ENCODE measurements around the gene ELK4.

Gene ELK4

DNA sequence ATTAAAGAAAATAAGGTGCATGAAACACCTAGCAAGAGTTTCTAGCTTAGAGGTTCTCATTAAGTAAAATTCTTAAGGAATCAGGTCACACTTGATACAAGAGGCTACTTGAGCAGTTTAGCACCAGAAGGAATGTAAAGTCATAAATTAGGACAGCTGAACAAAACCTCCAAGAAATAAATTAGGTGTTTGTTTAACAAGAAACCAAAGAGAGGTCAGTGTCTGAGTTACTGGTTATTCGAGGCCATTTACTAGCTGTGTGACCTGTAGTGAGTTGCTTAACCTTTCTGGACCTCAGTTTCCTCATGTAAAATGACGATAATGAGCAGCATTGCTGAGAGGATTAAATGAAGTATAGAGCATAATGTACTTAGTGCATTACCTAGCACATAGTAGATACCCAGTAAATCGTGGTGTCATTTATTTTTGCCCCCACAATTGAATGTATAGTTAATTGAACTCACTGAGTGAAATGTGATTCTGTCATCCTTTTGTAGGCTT lies 908 bp upstream of the ELK4 start:
- in situ Hi-C loops (cut with HindIII; ENCODE audit: low sequenced_read_pairs): loop anchor here (5.0 kb wide), 1 partner anchor 45 kb away; no protein-coding TSS in a partner anchor

DNA sequence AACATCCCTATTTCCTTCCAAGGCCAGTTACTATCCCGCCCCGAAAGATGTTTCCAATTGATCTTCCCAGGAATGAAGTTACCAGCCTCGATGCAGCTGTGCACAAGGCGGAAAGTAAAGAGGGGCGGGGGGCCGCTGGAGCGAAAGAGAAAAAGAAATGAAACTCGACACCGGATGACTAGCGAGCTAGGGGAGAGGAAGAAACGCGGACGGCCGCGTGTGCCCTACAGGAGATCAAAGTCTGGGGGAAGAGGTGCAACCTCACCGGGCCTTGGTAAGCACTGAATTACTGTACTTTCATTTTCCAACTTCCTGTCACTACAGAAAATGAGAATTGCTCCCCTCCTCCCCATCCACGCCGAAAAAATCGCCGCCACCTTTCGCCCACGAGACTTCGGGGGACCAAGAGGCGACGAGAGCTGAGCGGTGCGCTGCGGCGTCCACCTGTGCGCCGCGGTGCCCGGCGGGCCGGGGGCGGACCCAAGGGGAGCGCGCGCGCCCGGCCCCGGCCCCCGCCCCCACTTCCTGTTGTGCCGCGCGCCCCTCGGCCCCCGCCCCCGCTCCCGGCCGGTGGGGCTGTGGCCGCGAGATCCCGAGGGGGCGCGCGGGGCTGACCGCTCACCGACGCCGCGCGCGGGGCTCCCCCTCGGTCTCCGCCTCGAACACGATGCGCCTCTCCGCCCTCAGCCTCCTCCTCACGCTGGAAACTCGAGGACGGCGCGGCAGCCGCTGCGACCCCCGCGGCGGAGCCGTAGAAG lies 622 bp downstream of the ELK4 start:
- in situ Hi-C loops (cut with HindIII; ENCODE audit: low sequenced_read_pairs): loop anchor here (5.0 kb wide), 1 partner anchor 44 kb away; no protein-coding TSS in a partner anchor

DNA sequence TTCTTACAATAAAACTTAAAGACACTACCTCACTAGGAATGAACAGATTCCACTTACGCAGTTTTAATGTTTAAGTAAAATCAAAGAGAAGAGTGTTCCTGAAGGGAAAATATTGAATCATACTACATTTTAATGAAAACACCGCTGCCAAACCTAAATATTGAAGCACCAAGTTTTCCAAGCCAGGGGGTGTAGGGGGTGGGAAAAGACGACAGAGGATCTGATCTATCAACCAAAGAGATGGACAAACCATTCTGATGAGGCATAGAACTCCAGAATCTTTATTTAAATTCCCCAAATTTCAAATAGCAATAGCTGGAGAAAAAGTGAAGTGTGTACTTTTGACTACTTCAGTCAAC lies 1.2 kb downstream of the ELK4 start:
- in situ Hi-C loops (cut with HindIII; ENCODE audit: low sequenced_read_pairs): loop anchor here (5.0 kb wide), 1 partner anchor 43 kb away; no protein-coding TSS in a partner anchor

DNA sequence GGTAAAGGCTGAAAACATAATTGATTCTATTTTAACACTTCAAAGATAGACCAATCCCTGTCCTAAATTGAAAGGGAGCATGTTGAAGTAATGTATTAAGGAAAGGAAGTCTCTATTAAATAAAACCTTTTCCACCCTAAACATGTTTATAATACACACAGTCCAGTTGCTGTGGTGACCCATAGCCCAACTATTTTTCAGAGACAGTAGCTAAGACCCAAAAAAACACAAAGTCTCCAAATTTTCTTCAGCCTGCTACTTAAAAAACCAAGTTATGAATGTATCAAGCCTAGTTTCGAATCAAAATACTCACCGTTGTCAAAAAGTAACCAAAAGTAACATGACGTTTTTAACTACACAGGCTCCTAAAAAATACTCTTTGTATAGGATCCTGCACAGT lies 1.6 kb downstream of the ELK4 start:
- in situ Hi-C loops (cut with HindIII; ENCODE audit: low sequenced_read_pairs): loop anchor here (5.0 kb wide), 1 partner anchor 43 kb away; no protein-coding TSS in a partner anchor

DNA sequence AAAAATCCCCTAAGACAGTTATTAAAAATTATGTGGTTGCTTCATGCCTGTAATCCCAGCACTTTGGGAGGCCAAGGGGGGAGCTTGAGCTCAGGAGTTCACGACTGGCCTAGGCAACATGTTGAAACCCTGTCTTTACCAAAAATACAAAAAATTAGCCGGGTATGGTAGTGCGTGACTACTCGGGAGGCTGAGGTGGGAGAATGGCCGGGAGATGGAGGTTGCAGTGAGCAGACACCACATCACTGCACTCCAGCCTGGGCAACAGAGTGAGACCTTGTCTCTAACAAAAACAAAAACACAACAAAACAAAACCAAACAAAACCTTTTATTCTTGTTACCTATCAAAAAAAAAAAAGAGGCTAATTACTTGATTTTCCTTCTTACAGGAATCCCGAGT lies 2.1 kb downstream of the ELK4 start:
- in situ Hi-C loops (cut with HindIII; ENCODE audit: low sequenced_read_pairs): loop anchor here (5.0 kb wide), 1 partner anchor 42 kb away; no protein-coding TSS in a partner anchor

DNA sequence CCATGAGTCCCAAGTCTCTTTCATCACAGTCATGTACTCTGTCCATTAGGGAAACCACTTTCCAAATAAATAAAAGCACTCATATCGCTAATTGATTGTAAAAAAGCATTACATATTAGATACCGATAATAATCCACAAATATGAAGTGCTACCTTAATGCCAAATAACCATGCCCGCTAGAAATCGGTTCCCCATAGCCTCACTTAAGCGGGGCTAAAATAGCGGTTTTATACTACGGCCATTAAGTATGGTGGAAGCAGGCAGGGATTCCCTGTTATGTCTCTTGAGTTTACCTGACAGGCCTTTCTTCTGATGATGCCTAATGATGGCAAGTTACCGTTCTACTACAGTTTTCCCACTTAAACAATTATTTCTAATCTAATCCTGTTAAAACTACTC lies 3.9 kb downstream of the ELK4 start:
- in situ Hi-C loops (cut with HindIII; ENCODE audit: low sequenced_read_pairs): no loop called here

DNA sequence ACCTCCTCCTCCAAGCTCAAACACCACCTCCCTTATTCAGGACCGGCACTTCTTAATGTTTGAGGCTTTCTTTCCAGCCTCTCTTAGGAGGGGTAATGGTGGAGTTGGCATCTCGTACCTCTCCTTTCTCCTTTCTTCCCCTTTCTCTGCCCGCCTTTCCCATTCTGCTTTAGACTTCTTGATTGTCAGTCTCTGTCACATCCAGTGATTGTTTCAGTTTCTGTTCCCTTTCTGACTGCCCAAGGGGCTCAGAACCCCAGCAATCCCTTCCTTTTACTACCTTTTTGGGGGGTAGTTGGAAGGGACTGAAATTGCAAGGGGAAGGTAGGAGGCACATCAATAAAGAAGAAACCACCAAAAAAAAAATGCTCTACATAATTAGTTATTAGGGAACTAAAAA lies 5.6 kb downstream of the ELK4 start:
- in situ Hi-C loops (cut with HindIII; ENCODE audit: low sequenced_read_pairs): no loop called here

DNA sequence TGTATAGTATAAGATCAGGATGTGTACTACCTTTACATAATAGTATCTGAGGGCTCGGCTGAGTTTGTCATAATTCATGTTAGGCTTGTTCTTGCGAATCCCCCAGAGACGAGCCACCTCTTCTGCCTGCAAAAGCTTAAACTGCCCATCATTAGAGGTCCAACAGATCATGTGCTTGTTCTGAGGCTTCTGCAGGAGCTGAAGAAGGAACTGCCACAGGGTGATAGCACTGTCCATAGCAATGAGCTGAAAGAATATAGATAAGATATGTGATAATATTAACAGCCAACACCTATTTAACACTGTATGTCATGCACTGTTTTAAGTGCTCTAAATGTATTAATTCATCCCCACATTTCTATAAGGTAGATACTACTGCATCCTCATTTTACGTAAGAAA lies 8.2 kb downstream of the ELK4 start:
- in situ Hi-C loops (cut with HindIII; ENCODE audit: low sequenced_read_pairs): no loop called here

DNA sequence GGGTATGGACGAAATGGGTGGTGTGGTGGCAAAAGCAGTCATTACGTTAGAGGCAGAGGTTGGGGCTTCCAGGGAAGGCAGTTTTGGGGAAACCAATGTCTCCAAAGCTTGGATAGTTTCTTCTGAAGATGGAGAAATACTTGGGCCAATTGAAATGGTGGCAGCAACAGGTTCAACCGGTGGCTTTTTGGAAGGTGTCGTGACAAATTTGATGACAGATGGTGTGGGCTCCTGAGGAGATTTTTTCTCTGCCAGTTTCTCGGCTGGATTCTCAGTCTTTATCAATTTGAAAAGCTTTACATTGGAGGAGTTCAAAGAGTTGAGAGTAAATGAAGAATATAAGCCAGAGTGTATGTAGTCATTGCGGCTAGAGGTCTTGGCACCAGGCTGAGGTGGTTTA lies 11.5 kb downstream of the ELK4 start:
- in situ Hi-C loops (cut with HindIII; ENCODE audit: low sequenced_read_pairs): no loop called here

DNA sequence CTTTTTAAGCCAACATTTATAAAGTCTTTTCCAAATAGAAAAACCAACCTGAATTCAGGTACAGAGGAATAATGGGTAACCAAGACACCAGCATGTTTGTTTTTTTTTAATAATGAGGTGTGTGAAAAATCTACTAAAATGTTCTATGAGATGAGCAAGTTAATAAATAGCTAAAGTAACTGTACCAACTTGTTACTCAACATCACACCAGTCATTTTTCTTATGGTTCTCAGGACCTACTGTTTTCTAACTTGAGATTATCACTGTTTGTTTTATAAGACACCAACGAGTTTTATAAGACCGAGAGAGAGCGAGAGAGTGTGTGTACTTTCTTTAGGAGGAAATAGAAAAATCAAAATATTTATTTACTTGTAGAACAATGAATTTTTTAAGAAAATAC lies 12.4 kb downstream of the ELK4 start:
- in situ Hi-C loops (cut with HindIII; ENCODE audit: low sequenced_read_pairs): no loop called here

DNA sequence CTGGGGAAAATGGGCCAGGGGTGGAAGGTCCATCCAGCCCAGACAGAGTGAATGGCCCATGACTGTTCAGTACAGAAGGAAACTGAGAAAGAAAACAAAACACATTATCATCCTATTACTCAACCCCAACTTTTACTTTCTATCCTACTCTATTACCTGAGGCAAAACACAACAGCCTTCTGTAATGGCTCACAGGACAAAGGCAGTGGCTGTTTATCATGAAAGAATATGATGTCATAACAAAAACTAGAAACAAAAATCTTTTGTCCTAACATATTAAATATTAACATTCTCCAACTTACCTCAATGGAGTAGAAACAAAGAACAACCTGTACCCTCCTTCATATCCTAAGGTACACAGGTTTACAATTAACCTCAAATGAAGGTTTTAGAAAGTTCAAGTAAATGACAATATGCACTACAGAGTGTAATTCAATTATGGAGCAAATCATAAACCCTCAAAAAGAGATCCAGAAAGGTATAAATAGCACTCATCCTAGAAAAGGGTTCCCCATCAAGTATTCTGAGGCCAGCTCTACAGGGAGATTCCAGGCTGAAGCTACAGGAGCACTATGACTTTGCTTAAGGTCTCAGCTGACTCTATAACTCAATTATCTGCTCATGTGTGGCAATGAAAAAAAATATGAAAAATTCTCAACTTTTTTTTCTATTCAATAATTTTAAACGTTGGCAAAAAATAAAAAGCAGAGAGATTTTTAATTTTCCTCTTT lies 15.1 kb downstream of the ELK4 start:
- in situ Hi-C loops (cut with HindIII; ENCODE audit: low sequenced_read_pairs): no loop called here

DNA sequence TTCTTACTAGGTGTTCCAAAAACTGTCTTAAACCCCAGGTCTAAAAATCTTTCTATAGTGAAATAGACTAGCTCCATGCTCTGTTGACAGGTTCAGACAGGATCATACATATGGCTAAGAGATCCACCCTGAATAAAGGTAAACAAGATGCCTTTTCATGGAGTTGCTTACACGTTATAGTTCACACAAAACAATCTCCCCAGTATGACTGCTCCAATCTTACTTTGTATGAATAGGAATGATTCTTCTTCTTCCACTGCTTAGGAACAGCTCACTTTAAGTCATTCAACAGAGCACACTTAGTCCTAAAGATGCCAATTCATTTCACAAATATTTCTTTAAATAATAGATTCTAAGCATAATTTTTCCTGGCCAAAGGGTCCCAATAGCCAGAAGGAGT lies 16.0 kb downstream of the ELK4 start:
- in situ Hi-C loops (cut with HindIII; ENCODE audit: low sequenced_read_pairs): no loop called here

DNA sequence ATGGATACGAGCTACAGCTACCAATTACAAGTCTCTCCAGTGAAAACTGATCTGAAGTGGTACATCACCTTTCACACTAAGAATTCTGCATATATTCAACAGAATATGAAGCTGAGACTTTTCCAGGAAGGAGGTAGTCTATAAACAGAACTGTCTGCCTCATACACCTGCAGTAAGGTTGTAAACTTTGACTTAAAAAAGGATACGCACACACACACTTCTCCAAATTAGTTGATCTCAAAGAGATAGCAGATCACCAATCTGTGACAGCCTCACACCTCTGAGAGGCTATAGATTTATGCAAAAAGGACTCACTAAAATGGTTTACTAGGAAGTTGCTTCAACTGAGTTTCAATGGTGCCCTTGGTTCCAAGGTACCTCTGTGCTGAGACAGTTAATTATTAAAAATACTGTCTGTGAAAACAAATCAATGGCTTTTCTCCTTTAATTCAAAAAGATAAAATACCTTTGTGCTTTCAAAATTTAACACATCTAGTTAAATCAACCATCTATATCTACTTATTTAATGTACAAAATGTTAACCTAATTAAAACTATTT lies 17.9 kb downstream of the ELK4 start:
- in situ Hi-C loops (cut with HindIII; ENCODE audit: low sequenced_read_pairs): loop anchor here (5.0 kb wide), 1 partner anchor 77 kb away; no protein-coding TSS in a partner anchor

DNA sequence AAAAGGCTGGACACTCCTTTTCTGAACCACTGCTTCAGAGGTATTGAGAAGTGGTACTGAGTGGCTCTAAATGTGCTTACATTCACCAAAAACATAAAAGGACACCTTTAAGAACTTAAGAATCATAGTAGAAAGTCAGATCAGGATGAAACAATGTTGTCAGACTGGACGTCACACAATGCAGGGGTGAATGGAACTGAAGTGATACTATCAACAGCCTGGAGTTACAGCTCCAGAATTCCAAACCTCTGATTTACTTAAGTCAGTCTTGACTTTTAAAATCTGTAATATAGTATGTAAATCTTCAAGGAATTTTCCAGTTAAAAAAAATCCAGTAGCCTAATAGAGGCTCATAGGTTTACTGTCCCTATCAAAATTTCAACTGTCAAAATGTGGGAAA lies 19.3 kb downstream of the ELK4 start:
- in situ Hi-C loops (cut with HindIII; ENCODE audit: low sequenced_read_pairs): loop anchor here (5.0 kb wide), 1 partner anchor 75 kb away; no protein-coding TSS in a partner anchor

DNA sequence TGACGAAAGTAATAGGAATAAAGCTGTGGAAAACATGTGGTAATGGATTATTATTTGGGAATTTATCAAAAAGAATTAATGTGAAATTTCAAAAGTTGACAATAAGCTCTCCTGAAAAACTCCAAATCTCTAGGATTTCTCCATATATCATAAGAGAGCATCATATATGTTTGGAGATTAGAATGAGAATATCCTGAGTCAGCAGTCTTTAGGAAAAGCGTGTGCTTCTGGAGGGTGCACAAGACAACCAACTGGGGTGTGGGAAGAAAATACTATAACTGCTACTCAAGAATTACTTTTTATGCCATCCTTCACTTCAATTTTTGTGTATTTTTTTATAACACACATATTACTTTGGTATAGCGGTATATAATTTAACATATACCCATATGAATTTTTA lies 19.7 kb downstream of the ELK4 start:
- in situ Hi-C loops (cut with HindIII; ENCODE audit: low sequenced_read_pairs): loop anchor here (5.0 kb wide), 1 partner anchor 75 kb away; no protein-coding TSS in a partner anchor

DNA sequence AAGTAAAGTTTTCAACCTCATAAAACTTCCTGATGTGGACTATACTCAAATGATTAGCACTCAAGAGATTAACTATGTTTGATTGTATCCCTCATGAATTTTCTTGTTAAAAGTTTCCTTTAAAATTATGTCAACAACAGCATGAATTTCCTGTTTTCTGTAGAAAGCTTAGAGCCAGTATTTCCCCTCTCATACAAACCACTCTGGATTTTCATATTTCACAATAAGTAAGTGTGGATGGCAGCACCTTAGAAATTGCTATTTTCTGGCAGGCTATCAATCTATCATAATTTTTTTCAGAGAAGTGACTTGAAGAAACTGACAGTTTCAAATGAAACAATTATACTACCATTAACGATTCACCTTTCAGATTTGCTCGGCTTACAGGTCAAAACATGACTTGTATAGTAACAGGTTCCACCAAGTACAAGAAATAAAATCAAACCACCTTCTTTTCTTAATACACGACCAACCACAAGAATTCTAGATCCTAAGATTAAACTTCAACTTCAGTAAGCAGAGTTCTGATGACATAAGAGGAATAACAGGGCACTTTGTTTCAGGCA lies 20.8 kb downstream of the ELK4 start:
- in situ Hi-C loops (cut with HindIII; ENCODE audit: low sequenced_read_pairs): loop anchor here (5.0 kb wide), 1 partner anchor 74 kb away; no protein-coding TSS in a partner anchor

DNA sequence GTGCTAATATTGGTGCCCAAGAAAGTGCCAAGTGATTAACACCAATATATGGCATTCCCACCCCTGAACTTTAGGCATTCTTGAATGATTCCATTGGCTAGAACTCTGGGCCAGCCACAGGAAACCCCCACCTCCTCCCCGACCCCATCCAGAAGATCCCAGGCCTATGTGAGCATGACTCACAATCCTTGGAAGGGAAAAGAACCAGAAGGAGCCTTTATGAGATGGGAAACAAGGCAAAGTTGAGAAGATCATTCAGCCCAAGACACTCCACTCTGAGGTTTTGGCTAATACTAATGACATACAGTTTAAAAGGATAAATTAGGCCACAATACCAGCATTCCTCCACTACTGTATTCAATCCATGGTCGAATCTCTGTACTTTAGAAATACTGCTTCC lies 21.8 kb downstream of the ELK4 start:
- in situ Hi-C loops (cut with HindIII; ENCODE audit: low sequenced_read_pairs): loop anchor here (5.0 kb wide), 1 partner anchor 73 kb away; no protein-coding TSS in a partner anchor

DNA sequence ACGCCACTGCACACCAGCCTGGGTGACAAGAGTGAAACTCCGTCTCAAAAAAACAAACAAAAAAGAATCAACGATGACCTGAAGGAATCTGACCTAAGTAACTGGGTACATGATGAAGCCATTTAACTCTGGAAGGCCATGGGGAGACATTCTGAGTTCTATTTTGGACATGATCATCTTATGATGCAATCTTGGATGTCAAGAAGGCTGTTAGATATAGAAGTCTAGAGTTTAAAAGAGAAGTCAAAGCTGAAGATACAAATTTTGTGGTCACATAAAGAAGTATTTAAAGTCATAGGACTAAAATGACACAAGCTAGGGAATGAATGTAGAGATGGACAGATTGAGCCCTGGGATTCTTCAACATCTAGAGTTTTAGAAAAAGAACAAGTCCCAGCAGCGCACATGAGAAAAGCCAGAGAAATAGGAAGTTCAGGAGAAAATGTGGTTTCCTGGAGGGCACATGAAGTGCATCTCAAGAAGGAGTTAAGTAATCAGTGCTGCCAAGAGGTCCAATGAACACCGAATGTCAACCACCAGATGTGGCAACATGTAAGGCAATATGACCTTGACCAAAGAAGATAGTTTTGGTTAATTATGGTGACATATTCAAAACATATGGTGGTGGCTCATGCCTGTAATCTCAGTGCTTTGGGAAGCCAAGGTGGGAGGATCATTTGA lies 26.8 kb downstream of the ELK4 start:
- in situ Hi-C loops (cut with HindIII; ENCODE audit: low sequenced_read_pairs): no loop called here

DNA sequence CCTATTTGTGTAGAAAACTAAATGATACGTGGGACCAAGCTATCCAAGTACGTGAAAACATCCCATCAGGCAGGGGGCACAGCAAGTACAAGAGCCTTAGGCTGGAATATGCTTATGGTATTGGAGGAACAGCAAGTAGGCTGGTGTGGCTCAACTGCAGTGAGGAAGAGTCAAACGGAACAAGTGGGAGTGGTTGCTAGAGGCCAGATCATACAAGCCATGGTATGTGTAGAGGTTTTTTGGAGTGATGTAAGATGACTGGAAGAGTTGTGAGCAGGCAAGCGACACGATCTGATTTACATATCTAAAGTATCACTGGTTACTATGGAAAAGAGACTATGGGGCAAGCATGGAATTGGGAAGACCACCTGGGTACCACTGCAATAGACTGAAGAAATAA lies 27.8 kb downstream of the ELK4 start:
- in situ Hi-C loops (cut with HindIII; ENCODE audit: low sequenced_read_pairs): no loop called here

DNA sequence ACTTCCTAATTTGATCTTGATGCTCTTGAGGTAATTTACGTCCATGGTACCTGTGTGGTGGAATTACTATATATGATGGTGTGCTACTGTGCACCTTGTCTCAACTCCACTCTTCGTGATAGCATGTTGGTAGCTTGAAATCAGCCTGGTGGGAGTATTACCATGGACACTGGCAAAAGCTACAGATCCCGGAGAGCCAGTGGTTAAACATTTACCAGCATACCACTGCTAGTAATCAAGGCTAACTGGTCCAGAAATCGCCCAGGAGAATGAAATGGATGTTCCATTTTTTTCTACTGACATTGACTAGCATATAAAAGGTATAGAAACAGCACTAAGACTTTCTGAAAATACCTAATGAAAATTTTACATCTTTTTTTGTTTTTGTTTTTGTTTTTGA lies 30.6 kb downstream of the ELK4 start:
- in situ Hi-C loops (cut with HindIII; ENCODE audit: low sequenced_read_pairs): no loop called here

DNA sequence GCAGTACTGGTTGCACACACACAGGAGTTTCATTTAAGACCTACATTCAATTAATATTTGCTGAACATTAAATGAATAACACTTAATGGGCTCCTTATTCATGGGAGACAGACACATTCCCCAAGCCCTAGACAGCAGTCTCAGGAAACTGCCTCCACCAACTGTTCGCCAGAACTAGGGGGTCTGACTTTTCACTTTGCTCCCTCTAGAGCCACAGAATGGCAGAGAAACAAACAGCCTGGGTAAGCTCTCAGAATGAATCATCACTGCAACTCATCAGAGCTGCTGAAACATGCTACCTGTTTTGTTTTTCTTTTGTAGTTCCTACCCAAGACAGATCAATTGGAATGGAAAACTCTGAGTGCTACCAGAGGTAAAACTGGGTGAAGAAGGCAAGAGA lies 31.7 kb downstream of the ELK4 start:
- in situ Hi-C loops (cut with HindIII; ENCODE audit: low sequenced_read_pairs): no loop called here
